ENCODE measurements around the gene KCTD6.

Gene KCTD6

DNA sequence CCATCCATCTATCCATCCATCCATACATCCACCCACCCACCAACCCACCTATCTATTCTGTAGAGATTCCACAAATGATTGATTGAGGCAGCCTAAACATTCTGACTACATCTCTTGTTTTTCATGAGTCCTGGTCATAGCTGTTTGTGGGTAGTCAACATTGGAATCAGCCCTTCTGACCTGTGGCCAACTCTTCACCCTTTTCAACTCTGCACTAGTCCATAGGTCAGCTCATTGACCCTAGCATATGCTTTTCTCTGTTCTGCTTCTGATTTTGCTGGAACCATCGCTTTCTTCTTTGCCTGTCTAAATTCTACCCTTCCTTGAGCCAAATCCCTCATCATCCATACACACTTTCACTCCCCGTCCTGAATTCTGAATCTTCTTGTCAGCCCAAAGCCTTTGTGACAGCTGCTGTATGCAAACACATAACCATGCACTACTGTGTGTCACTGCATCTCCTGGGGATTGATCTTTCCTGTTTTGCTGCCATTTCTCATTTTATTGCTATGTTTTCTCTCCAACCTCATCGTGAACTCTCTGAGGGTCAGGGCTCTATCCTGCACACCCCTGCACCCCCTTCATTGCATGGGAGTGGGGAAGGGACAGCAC is 16.8 kb upstream of the KCTD6 start:
- TF ChIP-seq, protein P1, sequence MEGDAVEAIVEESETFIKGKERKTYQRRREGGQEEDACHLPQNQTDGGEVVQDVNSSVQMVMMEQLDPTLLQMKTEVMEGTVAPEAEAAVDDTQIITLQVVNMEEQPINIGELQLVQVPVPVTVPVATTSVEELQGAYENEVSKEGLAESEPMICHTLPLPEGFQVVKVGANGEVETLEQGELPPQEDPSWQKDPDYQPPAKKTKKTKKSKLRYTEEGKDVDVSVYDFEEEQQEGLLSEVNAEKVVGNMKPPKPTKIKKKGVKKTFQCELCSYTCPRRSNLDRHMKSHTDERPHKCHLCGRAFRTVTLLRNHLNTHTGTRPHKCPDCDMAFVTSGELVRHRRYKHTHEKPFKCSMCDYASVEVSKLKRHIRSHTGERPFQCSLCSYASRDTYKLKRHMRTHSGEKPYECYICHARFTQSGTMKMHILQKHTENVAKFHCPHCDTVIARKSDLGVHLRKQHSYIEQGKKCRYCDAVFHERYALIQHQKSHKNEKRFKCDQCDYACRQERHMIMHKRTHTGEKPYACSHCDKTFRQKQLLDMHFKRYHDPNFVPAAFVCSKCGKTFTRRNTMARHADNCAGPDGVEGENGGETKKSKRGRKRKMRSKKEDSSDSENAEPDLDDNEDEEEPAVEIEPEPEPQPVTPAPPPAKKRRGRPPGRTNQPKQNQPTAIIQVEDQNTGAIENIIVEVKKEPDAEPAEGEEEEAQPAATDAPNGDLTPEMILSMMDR (IDR thresholded peaks at IDR 0.05; ENCODE audit: extremely low read depth, missing control alignments): no peak
- DNase-seq (ENCODE audit: low spot score): no peak

DNA sequence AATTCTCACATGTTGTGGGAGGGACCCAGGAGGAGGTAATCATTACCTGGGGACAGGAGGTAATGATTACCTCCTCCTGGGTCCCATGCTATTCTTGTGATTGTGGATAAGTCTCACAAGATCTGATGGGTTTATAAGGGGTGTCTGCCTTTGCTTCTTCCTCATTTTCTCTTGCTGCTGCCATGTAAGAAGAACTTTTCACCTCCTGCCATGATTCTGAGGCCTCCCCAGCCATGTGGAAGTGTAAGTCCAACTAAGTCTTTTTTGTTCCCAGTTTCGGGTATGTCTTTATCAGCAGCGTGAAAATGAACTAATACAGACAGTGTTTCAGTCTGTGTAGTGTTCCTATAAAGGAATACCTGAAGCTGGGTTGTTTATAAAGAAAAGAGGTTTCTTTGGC is 13.1 kb upstream of the KCTD6 start:
- TF ChIP-seq, protein P1 (IDR thresholded peaks at IDR 0.05; ENCODE audit: extremely low read depth, missing control alignments): no peak
- DNase-seq (ENCODE audit: low spot score): no peak

DNA sequence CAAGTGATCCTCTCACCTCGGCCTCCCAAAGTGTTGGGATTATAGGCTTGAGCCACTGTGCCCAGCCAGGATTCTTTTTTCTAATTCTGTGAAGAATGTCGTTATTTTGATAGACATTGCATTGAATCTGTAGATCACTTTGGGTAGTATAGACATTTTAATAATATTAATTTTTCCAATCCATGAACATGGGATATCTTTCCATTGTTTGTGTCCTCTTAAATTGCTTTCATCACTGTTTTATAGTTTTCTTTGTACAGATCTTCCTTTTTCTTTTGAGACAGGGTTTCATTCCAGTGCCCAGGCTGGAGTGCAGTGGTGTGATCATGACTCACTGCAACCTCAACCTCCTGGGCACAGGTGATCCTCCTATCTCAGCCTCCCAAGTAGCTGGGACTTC is 11.6 kb upstream of the KCTD6 start:
- TF ChIP-seq, protein P1 (IDR thresholded peaks at IDR 0.05; ENCODE audit: extremely low read depth, missing control alignments): no peak
- DNase-seq (ENCODE audit: low spot score): no peak

DNA sequence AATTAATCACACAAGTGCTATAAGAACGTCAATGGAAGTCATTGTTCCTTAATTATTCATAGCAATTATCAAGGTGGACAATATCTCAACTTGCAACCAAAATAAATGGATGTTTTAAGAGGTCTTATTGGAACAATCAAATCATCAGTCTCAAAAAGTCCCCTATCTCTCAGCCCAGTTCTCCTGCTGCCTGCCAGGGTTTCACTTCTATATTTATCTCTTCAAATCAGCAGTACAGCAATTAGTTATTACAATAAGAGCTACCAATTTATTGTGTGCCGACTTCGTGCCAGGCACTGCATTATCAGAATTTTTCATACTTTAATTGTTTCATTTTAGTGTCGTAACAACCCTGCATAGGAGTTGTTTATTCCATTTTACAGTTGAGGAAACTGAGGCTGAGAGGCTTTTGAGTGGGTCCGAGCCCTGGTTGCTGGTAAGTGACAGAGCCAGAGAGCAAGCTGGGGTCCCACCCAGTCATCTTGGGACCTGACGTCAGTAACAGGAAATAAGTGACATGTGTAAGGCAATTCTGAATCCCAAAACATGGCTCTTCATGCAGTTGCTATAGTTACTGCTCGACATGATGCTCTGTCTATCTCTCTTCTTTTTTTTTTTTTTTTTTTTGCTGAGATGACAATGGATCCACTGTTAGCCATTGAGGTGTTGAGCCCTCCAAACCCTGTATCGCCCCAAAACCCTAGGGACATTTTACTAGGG is 8.8 kb upstream of the KCTD6 start:
- TF ChIP-seq, protein P1 (IDR thresholded peaks at IDR 0.05; ENCODE audit: extremely low read depth, missing control alignments): no peak
- no peak for DNase-seq (ENCODE audit: low spot score)

DNA sequence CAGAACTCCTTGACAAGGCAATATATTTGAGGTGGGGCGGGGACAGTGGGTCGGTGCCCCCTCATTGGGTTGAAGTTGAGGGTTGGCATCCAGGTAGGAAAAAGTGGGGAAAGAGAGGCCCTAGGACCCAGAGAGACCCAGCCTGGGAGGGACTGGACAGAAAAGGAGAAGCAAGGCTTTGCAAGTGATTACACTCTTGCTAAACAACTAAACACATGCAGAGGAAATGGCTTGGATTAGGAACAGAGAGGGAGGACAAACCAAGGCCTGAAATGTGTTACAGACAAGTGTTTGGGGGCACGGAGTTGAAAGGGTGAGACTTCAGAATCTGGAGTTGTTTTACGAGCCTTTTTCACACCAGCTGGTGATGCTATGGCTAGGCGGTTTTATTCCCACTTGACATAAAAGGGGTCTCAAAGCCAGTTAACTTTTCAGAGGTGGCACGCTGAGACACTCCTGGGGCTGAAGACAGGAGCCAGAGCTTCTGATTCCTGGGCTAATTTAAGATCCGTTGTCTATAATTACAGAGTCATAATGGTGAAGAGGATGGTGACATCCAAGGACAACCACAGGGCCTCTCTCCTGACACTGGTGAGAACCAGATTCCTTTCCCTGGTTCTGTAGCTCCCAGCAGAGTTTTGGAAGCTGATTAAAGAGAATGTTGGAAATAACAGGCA is 7.7 kb upstream of the KCTD6 start:
- TF ChIP-seq, protein P1 (IDR thresholded peaks at IDR 0.05; ENCODE audit: extremely low read depth, missing control alignments): no peak
- no peak for DNase-seq (ENCODE audit: low spot score)

DNA sequence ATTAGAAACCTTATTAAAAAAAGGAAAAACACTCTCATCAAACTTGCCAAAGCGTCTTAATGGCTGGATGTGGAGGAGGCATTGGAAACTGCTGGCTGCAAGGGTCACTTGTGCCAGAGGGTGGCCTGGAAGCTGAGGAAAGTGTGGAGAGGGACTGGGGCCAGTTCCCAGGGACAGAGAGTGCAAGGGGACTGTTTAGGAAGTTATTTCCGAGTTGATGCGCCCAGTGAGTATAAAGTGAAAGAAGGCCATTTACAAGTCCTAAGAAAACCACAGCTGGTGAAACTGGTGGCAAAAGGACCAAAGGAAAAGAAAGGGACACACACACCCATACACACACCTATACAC is 7.2 kb upstream of the KCTD6 start:
- no peak for DNase-seq (ENCODE audit: low spot score)
- TF ChIP-seq, protein P1 (IDR thresholded peaks at IDR 0.05; ENCODE audit: extremely low read depth, missing control alignments): no peak

DNA sequence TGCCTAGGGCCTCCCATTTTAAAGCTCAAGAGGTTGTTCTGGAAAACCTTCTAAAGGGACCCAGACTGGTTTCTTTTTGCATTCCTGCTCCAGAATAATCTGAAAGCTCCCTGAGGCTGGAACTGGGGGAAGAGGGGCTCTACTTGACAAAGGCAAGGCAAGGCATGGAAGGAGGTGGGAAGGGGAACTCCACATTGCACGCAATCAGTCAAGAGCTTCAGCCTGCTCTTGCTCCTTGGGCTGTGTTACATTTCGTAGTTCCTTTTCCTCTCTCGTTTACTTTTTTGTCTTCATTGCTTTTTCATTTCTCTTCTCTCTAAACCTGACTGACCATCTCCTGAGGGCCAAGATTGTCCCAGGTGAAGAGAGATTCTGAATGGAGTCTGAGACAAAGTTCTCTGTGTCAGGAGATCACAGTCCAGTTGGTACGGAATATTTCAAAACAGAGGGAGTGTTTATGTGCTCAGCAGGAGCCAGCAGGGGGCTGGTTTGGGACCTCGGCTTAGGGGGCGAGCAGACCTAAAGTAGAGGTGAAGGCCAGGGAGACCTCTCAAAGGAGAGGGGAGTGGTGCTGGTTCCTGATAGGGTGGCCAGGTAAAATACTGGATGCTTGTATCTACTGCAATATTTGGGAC is 6.0 kb upstream of the KCTD6 start:
- TF ChIP-seq, protein P1 (IDR thresholded peaks at IDR 0.05; ENCODE audit: extremely low read depth, missing control alignments): no peak
- no peak for DNase-seq (ENCODE audit: low spot score)

Measured in GM20000 (cell line).